GM19467 (cell line): ENCODE results near the gene MARCHF10.
"Not testable (repeated sequence)": the region's sequence is repeated elsewhere in the genome, so short reads cannot be mapped to it uniquely, and the experiment has no call there.

Experiments
- ATAC-seq: cut with Tn5 transposase; IDR thresholded peaks from one replicate; pipeline ENCODE4 v1.9.1; 2021; ENCODE audit warnings: mild to moderate bottlenecking, moderate library complexity; ENCODE audit not compliant: unreplicated experiment

The MARCHF10 gene

DNA sequence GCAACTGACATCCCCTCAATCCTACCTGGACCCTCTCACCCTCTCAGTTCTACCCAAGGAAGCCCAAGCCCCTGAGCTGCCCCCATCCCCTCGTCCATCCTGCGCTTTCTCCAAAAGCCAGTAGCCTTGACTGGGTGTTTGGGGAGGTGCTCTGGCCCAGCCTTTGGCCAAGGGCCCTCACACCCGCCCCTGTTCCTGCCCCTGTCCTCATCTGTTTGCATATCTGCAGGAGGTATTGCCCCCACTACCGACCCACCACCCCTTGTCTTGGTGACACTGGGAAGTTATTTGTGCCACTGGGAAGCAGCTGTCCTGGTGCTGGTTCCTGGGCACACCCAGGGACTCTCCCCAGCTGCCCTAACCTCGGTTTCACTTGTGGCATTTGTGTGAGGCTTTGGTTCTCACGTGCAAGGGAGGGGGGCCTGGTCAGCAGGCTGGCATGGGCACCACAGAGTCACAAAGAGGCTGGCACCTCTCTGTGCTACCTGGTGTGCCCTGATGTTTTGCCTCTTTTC, 105.3 kb downstream of the MARCHF10 start:
- no peak for ATAC-seq

GRCh38 chr17:62701706-62702085, 106.4 kb downstream of the MARCHF10 start:
- no peak for ATAC-seq

GRCh38 chr17:62700964-62701705, 107.0 kb downstream of the MARCHF10 start:
- ATAC-seq, result no peak

- ATAC-seq, result not testable (repeated sequence)
These were observed 109.7 kb downstream of the MARCHF10 start for GRCh38 chr17:62698459-62698858.

DNA sequence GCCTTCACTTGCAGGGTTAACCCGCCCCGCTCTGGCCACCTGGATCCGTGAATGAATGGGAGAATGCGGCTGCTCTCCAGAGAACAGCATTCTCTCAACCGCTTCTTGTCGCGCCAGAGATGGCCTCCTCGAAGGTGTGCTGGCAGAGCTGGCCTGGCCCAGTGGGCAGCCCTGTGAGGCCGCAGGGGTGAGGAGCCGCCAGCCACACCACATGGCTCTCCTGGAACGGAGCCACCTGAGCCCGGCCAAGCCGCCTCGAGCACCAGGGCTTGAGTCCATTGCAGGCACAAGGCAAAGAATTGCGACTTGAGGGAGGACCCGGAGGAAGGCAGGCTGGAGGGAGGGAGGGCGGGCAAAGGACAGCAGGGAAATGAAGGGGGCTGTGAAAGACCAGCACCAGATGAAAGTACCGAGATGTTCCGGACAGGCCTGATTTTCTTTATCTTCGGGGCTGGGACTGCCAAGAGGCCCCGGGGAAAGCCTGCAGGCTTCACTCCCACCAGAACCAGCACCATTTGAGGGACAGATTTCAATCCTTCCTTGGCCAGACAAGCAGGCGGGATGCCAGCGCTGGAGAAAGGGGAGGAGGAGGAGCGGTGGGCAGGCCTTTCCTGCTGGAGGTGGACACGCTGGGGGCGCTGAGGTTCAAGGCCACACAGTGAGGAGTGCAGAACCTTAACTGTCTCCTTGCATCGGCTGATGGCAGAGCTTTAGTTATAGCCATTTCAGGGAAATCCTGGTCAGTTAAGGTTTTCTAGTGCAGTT, 111.2 kb downstream of the MARCHF10 start:
- ATAC-seq, result no peak

DNA sequence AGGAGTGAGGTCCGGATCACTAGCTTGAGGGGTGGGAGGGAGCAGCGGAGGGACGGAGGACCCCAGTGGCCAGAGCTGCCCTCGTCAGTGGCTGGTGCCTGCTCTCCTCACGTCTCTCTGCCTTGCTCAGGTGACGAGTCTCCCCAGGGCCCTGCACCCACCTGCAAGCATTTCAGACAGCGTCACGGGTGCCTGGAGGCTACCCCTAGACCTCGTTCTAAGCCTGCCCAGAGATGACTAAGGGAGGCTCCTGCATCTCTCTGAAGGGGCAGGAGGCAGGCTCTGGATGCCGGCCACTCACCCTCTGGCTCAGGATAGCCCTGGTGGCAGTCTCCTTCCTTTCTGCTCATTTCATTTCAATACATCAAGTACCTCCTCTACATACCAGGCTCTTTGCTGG, 111.9 kb downstream of the MARCHF10 start:
- ATAC-seq, result no peak

GRCh38 chr17:62695093-62695738, 112.9 kb downstream of the MARCHF10 start:
- not testable (repeated sequence) for ATAC-seq

DNA sequence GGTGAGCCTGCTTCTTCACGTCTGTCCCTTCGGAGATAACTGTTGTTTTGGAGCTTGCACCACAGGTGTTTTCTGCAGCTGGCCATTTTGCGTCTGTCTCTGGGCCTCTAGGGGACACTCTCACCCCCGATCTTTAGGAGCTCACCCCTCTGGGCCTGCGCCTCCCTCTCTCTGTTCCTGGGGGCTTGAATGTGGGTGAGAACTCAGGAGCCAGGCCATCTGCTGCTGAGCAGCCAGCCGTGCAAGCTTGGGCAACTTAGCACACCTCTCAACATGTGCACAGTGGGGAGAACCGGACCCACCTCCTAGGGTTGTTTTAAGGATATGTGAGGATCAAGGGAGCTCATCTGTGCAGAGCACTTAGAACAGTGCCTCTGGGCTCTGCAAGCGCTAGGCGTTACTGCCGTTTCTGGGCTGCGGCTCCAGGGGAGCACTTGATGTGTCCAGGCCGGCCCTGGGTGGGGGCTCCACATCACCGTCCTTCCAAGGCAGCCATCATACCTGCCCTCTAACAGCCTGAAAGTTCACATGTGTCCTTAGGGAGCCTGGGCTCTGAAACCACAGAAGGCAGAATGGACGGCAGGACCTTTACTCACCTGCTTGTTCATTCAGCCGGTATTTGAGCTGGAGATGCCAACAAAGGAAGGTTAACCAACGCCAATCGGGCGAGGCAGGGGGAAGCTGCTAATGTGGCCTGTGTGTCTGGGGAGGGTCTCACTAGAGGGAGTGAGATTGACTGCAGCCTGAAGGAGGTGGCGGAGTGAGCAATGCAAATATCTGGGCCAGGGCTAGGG, 114.3 kb downstream of the MARCHF10 start:
- no peak for ATAC-seq

DNA sequence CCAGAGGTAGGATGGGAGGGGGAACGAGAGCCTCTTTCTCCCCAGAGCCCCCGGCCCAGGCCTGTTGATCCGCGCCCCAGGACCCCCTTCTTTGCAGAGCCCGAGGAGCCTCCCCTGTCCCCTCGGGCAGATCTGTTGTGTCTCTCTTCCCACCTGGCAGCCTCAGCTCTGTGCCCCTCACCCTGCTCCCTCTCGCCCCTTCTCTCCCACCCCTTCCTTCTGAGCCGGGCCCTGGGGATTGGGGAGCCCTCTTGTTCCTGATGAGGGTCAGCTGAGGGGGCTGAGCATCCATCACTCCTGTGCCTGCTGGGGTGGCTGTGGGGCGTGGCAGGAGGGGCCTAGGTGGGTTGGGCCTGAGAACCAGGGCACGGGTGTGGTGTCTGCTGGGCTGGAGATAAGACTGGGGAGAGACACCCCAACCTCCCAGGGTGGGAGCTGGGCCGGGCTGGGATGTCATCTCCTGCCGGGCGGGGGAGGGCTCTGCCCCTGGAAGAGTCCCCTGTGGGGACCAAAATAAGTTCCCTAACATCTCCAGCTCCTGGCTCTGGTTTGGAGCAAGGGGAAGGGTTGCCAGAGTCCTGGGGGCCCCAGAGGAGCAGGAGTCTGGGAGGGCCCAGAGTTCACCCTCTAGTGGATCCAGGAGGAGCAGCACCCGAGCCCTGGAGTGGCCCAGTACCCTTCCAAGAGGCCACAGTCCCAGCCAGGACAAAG, 115.2 kb downstream of the MARCHF10 start:
- no peak for ATAC-seq

DNA sequence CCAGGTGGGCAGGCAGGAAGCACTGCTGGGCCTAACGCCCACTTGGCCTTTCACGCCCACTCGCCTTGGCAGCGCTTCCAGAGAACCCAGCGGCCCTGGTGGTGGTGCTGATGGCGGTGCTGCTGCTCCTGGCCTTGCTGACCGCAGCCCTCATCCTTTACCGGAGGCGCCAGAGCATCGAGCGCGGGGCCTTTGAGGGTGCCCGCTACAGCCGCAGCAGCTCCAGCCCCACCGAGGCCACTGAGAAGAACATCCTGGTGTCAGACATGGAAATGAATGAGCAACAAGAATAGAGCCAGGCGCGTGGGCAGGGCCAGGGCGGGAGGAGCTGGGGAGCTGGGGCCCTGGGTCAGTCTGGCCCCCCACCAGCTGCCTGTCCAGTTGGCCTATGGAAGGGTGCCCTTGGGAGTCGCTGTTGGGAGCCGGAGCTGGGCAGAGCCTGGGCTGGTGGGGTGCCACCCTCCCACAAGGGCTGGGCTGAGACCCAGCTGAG, 115.9 kb downstream of the MARCHF10 start:
- no peak for ATAC-seq

GRCh38 chr17:62691589-62691915, 116.6 kb downstream of the MARCHF10 start:
- ATAC-seq, result not testable (repeated sequence)

- ATAC-seq, result no peak
These were observed 117.8 kb downstream of the MARCHF10 start for GRCh38 chr17:62690168-62690897.

- ATAC-seq, result no peak
These were observed 118.5 kb downstream of the MARCHF10 start for GRCh38 chr17:62689441-62690167.

GRCh38 chr17:62688398-62689160, 119.5 kb downstream of the MARCHF10 start:
- ATAC-seq, result no peak

DNA sequence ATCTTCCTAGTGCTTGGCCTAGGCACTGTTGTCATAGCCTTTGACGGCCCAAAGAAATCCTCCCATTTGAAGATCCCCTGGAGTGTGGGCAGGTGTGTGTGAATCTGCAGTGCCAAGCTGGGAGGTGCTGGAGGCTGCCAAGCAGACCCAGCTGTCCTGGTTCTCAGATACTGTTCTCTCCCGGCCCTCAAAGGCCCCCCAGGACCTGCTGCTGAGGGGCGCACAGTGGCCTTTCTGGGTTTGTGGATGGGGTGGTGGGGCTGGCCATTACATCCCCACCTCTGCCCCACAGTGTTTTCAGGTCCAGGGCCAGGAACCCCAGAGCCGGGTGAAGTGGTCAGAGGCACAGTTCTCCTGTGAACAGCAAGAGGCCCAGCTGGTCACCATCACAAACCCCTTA, 120.1 kb downstream of the MARCHF10 start:
- no peak for ATAC-seq

- ATAC-seq, result no peak
These were observed 123.9 kb downstream of the MARCHF10 start for GRCh38 chr17:62684179-62684578.

GRCh38 chr17:62681939-62682381, 126.2 kb downstream of the MARCHF10 start:
- no peak for ATAC-seq
